Caki2 (cell line): ENCODE results near the gene ANKRD9. TPM values are rescaled to one million over a fixed set of nuclear protein-coding genes. Genes with fewer than 3 reads are reported as not detected.

ENCODE experiments used
- DNase-seq: peaks from one replicate; pipeline ENCODE4 v3.0.0-alpha.2; 2015; ENCODE audit warnings: low read depth
- in situ Hi-C: cut with HindIII; loops from 2 replicates; pipeline ENCODE4 v1.10.0; 2016; ENCODE audit warnings: low sequenced_read_pairs, low pct_unique_long_range_greater_than_20kb, mixed read lengths
- total RNA-seq: library from RNA; depleted of rRNA; stranded (reverse); fragments of >200 nt; shearing (Covaris generic); gene quantifications from 2 replicates; pipeline ENCODE4 v1.2.3, GENCODE V29; 2014; ENCODE audit warnings: low replicate concordance

ANKRD9 gene
- total RNA-seq, 1 experiment from 2014 or later: 27.5 TPM

DNA sequence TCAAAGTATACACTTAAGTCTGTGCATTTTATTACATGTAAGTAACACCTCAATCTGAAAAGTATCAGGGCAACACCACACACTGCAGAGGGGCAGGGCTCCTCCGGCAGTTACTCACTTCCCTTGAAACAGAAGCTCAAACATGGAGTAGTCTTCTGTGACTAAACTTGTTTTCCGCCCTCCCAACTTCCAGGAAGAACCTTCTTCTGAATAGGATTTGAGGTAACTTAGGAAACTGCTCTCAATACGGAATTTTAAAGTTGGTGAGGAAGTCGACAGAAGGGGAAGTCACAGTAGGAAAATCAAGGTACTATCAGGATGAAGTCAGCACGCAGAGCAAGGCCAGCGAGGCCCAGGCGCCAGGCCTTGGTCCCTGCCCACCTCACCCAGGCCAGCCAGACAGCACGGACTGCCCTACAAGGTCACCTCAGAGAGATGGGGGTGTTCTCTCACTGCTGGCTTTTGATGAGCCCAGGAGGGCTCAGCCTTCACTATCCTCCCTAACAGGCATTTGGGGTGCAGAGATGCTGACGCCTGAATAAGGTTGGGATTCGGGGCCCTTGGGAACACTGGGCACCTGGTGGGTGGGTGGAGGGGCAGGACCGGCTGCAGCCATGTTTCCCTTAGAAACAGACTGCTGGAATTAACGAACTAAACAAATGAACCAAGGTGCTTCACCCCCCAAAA lies 5.8 kb downstream of the ANKRD9 start:
- DNase-seq: no peak
- in situ Hi-C loops: no loop called here

DNA sequence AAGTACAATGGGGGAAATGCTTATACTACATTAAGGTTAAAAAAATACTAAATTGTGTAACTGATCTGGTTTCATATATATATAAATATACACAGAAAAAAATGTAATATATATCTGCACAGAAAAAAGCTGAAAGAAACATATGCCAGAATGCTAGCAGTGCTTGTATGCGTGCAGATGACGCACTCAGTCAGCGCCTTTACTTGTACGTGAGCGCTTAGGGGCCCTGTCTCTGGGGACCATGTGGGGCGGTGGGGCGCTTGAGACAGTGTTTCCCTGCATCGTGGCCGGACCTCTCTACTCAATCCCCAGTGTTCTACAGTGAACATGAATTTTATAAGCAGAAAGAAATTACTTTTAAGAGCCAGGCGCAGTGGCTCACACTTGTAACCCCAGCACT lies 7.0 kb downstream of the ANKRD9 start:
- in situ Hi-C loops: no loop called here
- no peak for DNase-seq

DNA sequence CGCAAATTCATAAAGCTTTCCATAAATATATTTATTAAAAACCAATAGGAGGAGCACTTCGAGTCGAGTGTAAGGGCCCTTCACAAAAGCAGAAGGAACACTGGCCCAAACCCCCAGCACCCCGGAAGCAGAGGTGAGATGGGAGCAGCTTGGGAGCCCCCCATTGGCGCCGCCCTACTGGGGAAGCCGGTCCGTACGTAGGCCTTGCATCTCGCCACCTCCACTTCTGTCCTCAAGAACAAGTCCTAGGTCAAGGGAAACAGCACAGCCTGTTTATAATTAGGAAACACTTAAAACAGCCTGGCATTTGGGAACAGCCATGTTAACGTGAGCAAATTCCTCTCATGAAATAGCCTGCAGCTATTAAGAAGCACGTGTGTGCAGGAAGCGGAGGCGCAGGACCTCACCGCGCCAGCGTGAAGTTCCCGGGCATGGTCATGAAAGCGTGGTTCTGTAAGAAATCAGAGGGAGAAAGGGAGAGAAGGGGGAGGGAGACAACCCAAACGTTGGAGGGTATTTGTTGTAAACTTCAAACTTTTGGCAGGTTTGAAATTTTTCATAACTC lies 7.7 kb downstream of the ANKRD9 start:
- in situ Hi-C loops: no loop called here
- no peak for DNase-seq

DNA sequence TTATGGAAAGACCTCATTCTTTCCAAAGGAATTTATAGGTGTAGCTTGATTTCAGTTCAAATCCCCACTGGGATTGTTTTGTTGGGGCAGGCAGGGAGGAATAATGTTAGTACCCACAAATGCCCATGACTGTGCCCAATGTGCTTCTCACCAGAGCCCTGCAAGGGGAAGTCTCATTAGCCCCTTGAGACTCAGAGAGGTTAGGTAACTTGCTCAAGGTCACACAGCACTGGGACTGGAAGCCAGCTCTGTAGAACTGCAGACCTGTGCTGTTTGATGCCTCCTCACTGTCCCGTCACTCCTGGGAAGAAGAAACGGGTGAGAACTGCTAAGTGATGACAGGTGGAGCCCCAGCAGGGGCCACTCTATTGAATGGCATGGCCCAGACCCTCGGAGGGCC lies 8.9 kb downstream of the ANKRD9 start:
- in situ Hi-C loops: no loop called here
- DNase-seq: no peak

DNA sequence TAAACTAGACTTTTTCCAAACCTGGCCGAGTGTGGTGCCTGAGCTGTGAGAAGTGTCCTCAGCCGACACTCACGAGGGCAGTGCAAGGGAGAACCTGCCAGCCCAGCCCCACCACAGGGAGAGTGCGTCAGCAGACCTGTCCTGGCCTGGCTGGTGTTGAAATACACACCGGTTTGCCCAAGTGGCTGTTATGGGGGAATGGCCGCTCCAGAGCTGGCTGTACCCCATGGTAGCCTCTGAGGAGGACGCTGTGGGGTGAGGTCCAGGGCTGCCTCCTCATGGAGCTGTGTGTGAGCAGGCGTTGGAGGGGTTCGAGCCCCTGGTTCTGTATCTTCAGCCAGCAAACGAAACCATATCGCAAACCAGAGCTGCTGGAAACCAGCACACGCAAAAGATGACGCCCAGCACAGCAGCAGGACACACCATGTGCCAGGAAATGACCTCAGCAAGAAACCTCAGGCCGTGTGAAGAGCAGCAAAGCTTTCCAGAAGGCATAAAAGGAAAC lies 9.4 kb downstream of the ANKRD9 start:
- in situ Hi-C loops: no loop called here
- no peak for DNase-seq

DNA sequence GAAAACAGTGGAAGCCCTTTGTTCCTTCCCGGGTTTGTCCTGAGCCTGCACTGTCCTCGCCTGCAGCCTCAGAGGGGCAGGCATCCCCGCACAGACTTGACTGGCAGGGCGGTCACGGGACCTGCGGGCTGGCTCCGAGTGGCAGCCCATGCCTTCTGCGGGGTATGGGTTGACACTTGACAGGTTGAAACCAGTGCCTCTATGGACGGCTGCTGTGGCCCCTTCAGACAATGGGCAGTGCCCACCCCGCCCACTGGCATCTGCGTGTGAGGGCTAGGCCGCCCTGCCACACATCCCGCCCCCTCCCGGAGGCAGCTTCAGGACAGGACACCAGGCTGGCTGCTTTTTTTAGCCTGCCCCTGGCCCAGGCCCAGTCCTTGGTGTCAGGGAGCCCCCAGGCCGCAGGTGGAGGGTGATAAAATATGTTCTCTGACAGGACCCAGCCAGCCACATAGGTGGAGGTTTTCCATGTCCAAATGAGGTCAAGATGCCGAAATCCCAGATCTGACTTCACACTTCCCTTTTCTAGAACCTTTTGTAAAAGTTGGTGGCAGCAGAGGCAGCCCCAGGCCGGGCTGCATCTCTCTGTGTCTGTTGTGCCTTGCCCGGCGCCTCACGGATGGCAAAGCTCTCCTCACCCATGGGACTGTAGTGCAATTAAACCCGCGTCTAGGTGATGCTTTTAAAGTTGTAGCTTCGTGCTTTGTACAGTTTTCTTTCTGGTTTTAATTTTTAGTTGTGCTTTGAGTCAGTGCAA lies 10.0 kb downstream of the ANKRD9 start:
- in situ Hi-C loops: no loop called here
- DNase-seq: no peak

DNA sequence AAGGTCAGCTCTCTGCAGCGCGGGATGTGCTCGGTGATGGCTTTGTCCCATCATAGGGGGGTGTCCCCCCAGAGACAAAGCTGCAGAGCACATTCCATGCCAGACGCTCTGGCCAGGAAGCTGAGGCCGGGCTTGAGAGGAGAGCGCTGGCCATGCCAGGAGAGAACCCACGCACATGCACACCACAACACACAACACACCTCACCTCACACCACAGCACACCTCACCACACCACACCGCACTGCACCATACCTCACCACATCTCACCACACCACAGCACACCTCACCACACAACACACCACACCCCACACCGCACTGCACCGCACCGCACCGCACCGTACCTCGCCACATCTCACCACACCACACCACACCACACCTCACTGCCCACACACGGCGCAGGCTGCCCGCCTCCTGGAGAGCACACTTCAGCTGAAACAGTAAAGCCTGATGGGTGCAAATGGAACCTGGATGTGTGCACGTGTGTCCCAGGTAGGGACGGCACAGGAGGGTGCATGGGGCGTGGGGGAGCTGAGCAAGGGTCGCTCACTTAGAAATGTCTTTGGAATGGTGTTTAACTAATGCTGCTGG lies 10.8 kb downstream of the ANKRD9 start:
- DNase-seq: no peak
- in situ Hi-C loops: no loop called here

DNA sequence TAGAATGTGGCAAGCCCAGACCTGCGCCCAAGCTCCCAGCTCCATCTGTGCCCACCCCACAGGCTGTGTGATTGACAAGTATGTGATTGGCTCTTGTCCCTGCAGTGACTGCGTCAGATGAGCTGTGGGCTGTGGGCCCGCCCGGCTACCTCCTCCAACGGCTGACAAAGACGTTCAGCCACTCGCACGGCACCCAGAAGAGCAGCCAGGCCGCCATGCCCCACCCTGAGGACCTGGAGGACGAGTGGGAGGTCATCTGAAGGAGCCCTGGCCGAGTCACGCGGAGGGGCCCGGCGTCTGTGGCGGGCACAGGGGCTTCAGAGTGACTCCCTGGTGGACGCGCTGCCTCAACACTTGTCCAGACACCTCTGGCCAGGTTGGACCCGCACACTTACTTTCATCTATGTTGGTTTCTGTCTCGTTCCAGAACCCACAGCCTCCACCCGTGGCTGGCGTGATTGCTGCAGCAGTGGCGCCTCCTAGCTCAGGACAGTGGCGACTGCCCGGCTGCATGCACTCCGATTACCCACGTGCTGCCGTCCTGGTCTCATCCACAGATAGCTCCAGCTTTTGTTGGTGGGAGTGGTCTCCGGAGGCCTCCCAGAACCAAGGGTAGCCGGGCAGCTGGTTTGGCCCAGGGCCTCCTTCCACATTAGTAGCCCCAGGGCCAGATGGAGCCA lies 11.4 kb downstream of the ANKRD9 start:
- in situ Hi-C loops: no loop called here
- DNase-seq: no peak

DNA sequence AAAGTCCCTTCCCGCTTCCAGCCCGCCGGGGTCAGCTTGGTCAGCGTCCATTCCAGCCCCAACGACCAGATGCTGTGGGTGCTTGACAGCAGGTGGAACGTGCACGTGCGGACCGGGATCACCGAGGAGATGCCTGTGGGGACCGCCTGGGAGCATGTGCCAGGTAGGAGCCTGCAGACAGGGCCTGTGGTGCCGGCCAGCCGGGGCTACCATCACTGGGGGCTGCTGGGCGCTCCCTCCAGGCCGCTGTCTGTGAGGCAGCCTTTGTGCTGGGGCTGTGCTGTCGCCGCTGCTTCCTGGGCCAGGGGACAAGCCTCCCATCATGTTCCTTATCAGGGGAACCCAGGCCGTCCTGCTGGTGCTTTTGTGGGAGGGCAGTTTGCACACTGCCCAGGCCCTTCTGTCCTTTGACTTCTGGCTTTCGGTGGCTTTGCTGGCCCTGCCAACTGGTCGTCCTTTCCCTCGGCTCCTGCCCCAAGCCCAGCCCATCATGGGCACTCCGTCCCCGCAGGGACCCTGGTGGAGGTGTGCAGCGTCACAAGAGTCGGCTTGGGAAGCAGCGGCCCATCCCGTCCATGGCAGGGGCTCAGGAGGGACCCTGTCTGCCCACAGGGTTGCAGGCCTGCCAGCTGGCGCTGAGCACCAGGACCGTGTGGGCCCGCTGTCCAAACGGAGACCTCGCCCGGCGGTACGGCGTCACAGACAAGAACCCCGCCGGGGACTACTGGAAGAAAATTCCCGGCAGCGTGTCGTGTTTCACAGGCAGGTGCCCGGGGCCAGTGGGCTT lies 12.4 kb downstream of the ANKRD9 start:
- no peak for DNase-seq
- in situ Hi-C loops: no loop called here

DNA sequence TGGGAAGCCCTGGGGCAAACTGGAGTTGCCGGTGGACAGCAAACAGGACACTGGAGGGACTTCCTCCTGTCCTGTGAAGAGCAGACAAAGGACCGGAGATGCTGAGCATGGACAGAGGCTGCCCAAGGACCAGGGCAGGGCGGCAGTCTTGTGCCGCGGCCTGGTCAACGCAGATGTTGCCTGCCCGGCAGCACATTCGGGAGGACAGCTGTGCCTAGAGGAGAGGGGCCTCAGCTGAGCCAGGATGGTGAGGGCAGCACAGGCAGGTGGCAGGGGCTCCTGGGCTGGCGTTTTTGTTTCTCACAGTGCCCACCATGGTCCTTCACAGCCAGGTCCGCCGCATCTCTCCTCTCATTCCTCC lies 13.3 kb downstream of the ANKRD9 start:
- in situ Hi-C loops: no loop called here
- DNase-seq: no peak

DNA sequence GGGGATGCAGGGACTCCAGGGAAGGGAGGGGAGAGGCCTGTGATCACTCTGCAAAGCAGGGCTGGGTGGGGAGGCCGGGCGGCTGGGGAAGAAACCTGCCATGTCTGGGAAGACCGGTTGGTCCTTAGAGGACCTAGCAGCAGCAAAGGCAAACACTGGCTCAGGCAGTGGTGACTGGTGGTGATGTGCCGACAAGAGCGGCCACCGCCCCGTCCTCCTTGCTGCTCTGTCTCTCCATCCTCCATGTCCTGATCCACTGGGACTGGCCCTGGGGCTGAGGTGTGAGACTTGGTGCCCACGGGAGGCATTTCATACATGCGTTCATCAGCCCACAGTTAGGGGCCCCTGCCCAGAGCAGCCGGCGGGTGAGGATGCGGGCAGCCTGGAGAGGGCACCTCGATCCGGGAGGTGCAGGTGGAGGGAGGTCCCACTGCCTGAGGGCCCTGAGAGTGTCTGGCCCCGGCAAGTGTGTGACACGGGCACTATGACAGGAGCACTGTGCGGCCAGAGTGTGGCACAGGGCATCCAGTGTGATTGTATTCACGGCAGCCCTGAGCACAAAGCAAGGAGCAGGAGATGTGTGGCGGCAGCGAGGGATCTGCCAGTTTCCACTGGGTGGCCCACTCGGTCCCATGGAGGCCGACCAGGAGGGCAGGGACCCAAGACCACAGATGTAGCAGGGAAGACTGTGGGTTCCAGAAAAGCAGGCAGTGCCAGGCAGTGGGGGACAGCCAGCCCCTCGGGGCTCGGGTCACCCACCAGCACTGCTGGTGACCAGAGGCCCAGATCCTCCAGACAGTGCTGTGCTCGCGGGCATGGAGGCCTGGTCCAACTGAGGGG lies 13.9 kb downstream of the ANKRD9 start:
- in situ Hi-C loops: no loop called here
- DNase-seq: no peak

DNA sequence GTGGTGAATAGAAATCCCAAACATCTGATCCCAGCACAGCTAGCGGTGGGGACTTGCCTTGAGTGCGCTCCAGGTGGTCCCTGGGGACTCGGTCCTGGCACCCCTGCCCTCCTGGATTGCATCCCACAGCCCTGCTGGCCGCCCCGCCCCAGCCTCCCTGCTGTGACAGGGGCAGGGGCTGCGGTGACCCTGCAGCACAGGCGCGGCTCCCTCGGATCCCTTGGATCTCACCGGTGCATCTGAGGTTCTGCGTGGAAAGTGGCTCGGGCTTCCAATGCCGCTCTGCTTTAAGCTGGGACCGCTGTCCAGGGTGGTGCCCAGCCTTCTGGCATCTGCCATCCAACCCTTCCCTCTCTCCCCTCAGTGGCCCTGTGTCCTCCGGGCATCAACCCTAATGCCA lies 16.0 kb downstream of the ANKRD9 start:
- in situ Hi-C loops: no loop called here
- DNase-seq: no peak

DNA sequence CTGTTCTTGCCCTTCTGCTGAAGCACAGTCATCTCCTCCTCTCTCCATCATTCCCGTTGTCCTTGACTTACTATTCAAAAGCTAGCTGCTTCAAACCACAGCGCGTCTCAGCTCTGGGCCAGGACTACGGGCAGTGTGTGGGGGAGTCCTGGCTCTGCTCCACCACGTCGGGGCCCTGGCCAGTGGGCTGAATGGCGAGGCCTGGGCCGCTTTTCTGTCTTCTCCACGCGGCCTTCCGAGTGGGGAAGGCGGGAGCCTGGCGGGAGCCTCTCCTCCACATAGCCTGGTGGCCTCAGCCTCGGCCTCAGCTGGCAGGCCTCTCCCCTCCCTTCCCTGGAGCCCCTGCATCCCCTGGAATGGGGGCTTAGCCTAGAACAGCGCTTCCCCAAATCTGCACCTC lies 16.5 kb downstream of the ANKRD9 start:
- in situ Hi-C loops: no loop called here

DNA sequence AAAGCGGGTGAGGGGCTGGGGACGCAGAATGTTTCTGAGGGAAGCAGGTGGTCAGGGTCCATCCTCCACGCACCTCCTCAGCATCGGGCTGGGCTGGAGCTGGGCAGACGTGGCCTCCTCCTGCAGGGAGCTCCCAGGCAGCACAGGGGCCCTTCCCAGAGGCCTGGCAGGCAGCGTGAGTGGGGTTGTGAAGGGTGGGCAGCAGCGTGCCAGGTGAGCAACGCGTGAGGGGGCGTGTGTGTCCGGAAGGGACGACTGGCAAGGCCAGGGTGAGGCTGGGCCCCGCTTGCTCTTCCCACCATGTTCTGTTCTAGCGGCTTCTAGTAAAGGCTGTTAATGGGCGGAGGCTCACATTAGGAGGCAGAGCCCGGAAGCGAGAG lies 17.1 kb downstream of the ANKRD9 start:
- in situ Hi-C loops: no loop called here

More for the DNA sequence above, 16.5 kb downstream of the ANKRD9 start:
- DNase-seq: no peak

DNA sequence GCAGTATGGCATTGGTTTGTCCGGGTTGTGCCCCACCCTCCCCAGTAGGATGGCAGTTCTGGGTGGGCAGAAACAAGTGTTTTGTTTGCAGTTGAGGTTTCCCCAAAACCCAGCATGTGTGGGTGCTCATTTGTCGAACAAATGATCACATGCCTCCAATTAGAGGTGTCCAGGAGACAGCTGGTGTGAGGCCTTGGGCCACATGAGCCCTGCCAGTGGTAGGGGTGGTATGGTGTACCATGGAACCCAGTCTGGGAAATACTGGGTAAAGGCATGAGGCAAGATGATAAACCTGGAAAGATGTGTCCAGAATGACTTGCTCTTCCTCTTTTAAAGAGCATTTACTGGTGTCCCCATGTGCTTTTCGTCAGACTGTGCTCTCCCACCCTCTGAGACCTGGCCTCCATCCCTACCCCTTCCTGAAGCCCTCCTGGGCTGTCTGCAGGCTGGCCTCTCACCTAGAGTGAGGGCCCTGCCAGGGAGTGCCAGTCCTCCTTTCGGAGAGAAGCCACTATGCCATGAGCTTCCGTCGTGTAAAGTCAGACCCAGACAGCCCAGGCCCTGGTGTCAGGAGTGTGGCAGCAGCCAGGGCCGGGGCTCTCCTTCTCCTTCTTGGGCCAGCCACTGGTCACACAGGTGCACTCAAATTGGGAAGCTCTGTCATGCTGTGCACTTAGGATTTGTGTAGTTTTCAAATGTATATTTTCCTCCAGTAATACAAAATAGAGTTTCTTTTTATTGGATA lies 17.6 kb downstream of the ANKRD9 start:
- in situ Hi-C loops: no loop called here
- no peak for DNase-seq

More for the DNA sequence above, 17.1 kb downstream of the ANKRD9 start:
- no peak for DNase-seq

DNA sequence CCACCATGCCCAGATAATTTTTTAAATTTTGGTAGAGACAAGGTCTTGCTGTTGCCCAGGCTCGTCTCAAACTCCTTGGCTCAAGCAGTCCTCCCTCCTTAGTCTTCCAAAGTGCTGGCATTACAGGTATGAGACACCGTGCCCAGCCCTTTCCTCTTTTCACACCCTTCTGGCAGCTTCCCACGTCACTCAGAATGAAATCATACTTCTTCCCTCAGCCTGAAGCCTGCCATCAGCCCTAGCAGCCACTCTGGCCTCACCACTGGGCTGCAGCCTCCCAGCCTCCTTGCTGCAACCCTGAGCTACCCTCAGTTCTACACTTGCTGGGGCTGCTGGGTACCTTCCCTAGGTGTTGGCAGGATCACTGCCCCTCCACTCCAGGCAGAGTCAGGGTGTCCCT lies 18.2 kb downstream of the ANKRD9 start:
- in situ Hi-C loops: no loop called here
- no peak for DNase-seq

DNA sequence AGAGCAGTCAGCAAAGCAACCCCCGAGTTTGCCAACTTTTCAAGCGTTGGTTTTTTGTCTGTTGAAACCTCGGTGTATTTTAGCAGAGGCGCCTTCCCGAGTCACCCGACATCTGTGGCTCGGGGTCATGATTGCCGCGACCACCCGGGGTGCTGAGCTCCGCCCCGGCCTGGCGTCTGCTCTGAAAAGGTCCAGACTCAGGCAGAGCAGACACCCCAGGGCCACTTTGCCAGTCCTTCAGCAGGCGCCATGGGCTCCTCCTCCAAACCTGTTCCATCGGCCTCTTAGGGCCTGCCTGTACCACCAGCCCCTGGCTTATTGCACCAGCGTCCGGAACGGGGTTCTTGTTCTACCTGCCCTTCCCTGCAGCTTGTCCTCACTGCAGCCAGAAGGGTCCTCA lies 19.1 kb downstream of the ANKRD9 start:
- no peak for DNase-seq
- in situ Hi-C loops: no loop called here
